ENCODE results near the gene RPTOR.
"Not testable (repeated sequence)": the region's sequence is repeated elsewhere in the genome, so short reads cannot be mapped to it uniquely, and the experiment has no call there.

The RPTOR gene

GRCh38 chr17:80555266-80555665 lies 10.6 kb downstream of the RPTOR start:
- DNase-seq (ENCODE audit: low read depth): no peak

GRCh38 chr17:80558046-80558445 lies 13.4 kb downstream of the RPTOR start:
- DNase-seq (ENCODE audit: low read depth): no peak

- no peak for DNase-seq (ENCODE audit: low read depth)
Observed at GRCh38 chr17:80559825-80560251, 15.2 kb downstream of the RPTOR start.

GRCh38 chr17:80561541-80562114 lies 17.0 kb downstream of the RPTOR start:
- DNase-seq (ENCODE audit: low read depth): no peak

- DNase-seq (ENCODE audit: low read depth): no peak
Observed at GRCh38 chr17:80564545-80564944, 19.9 kb downstream of the RPTOR start.

- DNase-seq (ENCODE audit: low read depth): no peak
Observed at GRCh38 chr17:80565343-80566053, 20.9 kb downstream of the RPTOR start.

GRCh38 chr17:80566054-80566400 lies 21.4 kb downstream of the RPTOR start:
- no peak for DNase-seq (ENCODE audit: low read depth)

- no peak for DNase-seq (ENCODE audit: low read depth)
Observed at GRCh38 chr17:80568246-80568645, 23.6 kb downstream of the RPTOR start.

- DNase-seq (ENCODE audit: low read depth): no peak
Observed at GRCh38 chr17:80569924-80570323, 25.3 kb downstream of the RPTOR start.

- no peak for DNase-seq (ENCODE audit: low read depth)
Observed at GRCh38 chr17:80573701-80574100, 29.1 kb downstream of the RPTOR start.

- no peak for DNase-seq (ENCODE audit: low read depth)
Observed at GRCh38 chr17:80574496-80574895, 29.9 kb downstream of the RPTOR start.

GRCh38 chr17:80575057-80575875 lies 30.6 kb downstream of the RPTOR start:
- DNase-seq (ENCODE audit: low read depth): peak; percentile 91

- no peak for DNase-seq (ENCODE audit: low read depth)
Observed at GRCh38 chr17:80577876-80578570, 33.4 kb downstream of the RPTOR start.

- not testable (repeated sequence) for DNase-seq (ENCODE audit: low read depth)
Observed at GRCh38 chr17:80578668-80579388, 34.2 kb downstream of the RPTOR start.

- no peak for DNase-seq (ENCODE audit: low read depth)
Observed at GRCh38 chr17:80582165-80582564, 37.5 kb downstream of the RPTOR start.

GRCh38 chr17:80584176-80584905 lies 39.7 kb downstream of the RPTOR start:
- no peak for DNase-seq (ENCODE audit: low read depth)

- DNase-seq (ENCODE audit: low read depth): no peak
Observed at GRCh38 chr17:80585890-80586845, 41.5 kb downstream of the RPTOR start.

GRCh38 chr17:80586846-80587228 lies 42.2 kb downstream of the RPTOR start:
- DNase-seq (ENCODE audit: low read depth): no peak

- no peak for DNase-seq (ENCODE audit: low read depth)
Observed at GRCh38 chr17:80588702-80589383, 44.2 kb downstream of the RPTOR start.

All from stimulated activated CD8-positive, alpha-beta memory T cell treated with anti-CD3 and anti-CD28 coated beads, Interleukin-12 subunit alpha, Interleukin-12 subunit beta, amount 100 ng/mL, for 1 hour (primary cell).